ENCODE results near the gene F2.

F2 gene

GRCh38 chr11:46675288-46675851 lies 43.6 kb upstream of the F2 start:
- peaks cover 22% of the 10 kb centered on the region for H3K4me1 ChIP-seq (ENCODE audit: insufficient read depth, low read length)
- TF ChIP-seq CTCF (IDR thresholded peaks at IDR 0.05; ENCODE audit: borderline replicate concordance, extremely low read depth, low read length, poor library complexity, severe bottlenecking) (no peak), EZH2 (IDR thresholded peaks at IDR 0.05; ENCODE audit: borderline replicate concordance, low read depth, low read length, severe bottlenecking) (no peak)
- H3K27ac ChIP-seq (ENCODE audit: low read length), result peak overlapping the region; percentile 56; the same call in 1 of the 2 replicates
- no peak overlapping the region for H2AFZ ChIP-seq (ENCODE audit: low read depth, low read length)
- no peaks in the 10 kb centered on the region for H3K79me2 ChIP-seq (ENCODE audit: insufficient read depth, low read length)
- H3K9ac ChIP-seq (ENCODE audit: low read depth, low read length), result no peak overlapping the region
- H3K4me3 ChIP-seq (ENCODE audit: low read depth in 1 of 2, low read length in 2 of 2), result no peak overlapping the region
- peaks cover 74% of the 10 kb centered on the region for H3K36me3 ChIP-seq (ENCODE audit: insufficient read depth, low read length)
- DNase-seq (no peak), ATAC-seq (ENCODE audit: insufficient read depth, low read depth) (no peak)
- H3K27me3 ChIP-seq (ENCODE audit: insufficient read depth, low read length, poor library complexity), result no peaks in the 10 kb centered on the region
- no peaks in the 10 kb centered on the region for H3K9me3 ChIP-seq (ENCODE audit: insufficient read depth, low read length, severe bottlenecking)
- H4K20me1 ChIP-seq (ENCODE audit: insufficient read depth, low read length), result peaks cover 22% of the 10 kb centered on the region
- H3K4me2 ChIP-seq (ENCODE audit: insufficient read depth, low read length), result no peak overlapping the region

- Histone ChIP-seq H3K4me3 (ENCODE audit: low read depth in 1 of 2, low read length in 2 of 2) (no peak overlapping the region), H3K4me1 (ENCODE audit: insufficient read depth, low read length) (peaks cover 16% of the 10 kb centered on the region), H3K4me2 (ENCODE audit: insufficient read depth, low read length) (no peak overlapping the region)
These were observed 43.1 kb upstream of the F2 start for GRCh38 chr11:46675949-46676348.

GRCh38 chr11:46676436-46677158 lies 42.4 kb upstream of the F2 start:
- no peak for ATAC-seq (ENCODE audit: insufficient read depth, low read depth)
- H3K4me3 ChIP-seq (ENCODE audit: low read depth in 1 of 2, low read length in 2 of 2), result no peak overlapping the region
- H3K9ac ChIP-seq (ENCODE audit: low read depth, low read length), result no peak overlapping the region
- H3K4me1 ChIP-seq (ENCODE audit: insufficient read depth, low read length), result peaks cover 10% of the 10 kb centered on the region
- H4K20me1 ChIP-seq (ENCODE audit: insufficient read depth, low read length), result peaks cover 15% of the 10 kb centered on the region
- H3K27ac ChIP-seq (ENCODE audit: low read length), result no peak overlapping the region
- peaks cover 85% of the 10 kb centered on the region for H3K36me3 ChIP-seq (ENCODE audit: insufficient read depth, low read length)
- DNase-seq, result no peak
- no peaks in the 10 kb centered on the region for H3K9me3 ChIP-seq (ENCODE audit: insufficient read depth, low read length, severe bottlenecking)
- H3K79me2 ChIP-seq (ENCODE audit: insufficient read depth, low read length), result no peaks in the 10 kb centered on the region
- TF ChIP-seq EZH2 (IDR thresholded peaks at IDR 0.05; ENCODE audit: borderline replicate concordance, low read depth, low read length, severe bottlenecking) (no peak), CTCF (IDR thresholded peaks at IDR 0.05; ENCODE audit: borderline replicate concordance, extremely low read depth, low read length, poor library complexity, severe bottlenecking) (no peak)
- no peak overlapping the region for H3K4me2 ChIP-seq (ENCODE audit: insufficient read depth, low read length)
- no peak overlapping the region for H2AFZ ChIP-seq (ENCODE audit: low read depth, low read length)
- no peaks in the 10 kb centered on the region for H3K27me3 ChIP-seq (ENCODE audit: insufficient read depth, low read length, poor library complexity)

More at GRCh38 chr11:46675949-46676348, 43.1 kb upstream of the F2 start:
- peaks cover 80% of the 10 kb centered on the region for H3K36me3 ChIP-seq (ENCODE audit: insufficient read depth, low read length)
- no peaks in the 10 kb centered on the region for H3K27me3 ChIP-seq (ENCODE audit: insufficient read depth, low read length, poor library complexity)
- H3K9me3 ChIP-seq (ENCODE audit: insufficient read depth, low read length, severe bottlenecking), result no peaks in the 10 kb centered on the region
- H2AFZ ChIP-seq (ENCODE audit: low read depth, low read length), result no peak overlapping the region
- no peak overlapping the region for H3K9ac ChIP-seq (ENCODE audit: low read depth, low read length)
- peaks cover 19% of the 10 kb centered on the region for H4K20me1 ChIP-seq (ENCODE audit: insufficient read depth, low read length)
- H3K79me2 ChIP-seq (ENCODE audit: insufficient read depth, low read length), result no peaks in the 10 kb centered on the region
- no peak for DNase-seq
- ATAC-seq (ENCODE audit: insufficient read depth, low read depth), result no peak
- TF ChIP-seq CTCF (IDR thresholded peaks at IDR 0.05; ENCODE audit: borderline replicate concordance, extremely low read depth, low read length, poor library complexity, severe bottlenecking) (no peak), EZH2 (IDR thresholded peaks at IDR 0.05; ENCODE audit: borderline replicate concordance, low read depth, low read length, severe bottlenecking) (no peak)
- H3K27ac ChIP-seq (ENCODE audit: low read length), result no peak overlapping the region
